ENCODE data around the gene UNCX.

Gene UNCX

GRCh38 chr7:1220000-1220726, 12.5 kb upstream of the UNCX start:
- Histone ChIP-seq H3K36me3 (ENCODE audit: control insufficient read depth, insufficient read depth, low read length) (no peaks in the 10 kb centered on the region), H3K9me3 (ENCODE audit: control insufficient read depth, insufficient read depth, low read length) (no peaks in the 10 kb centered on the region), H3K27me3 (ENCODE audit: control insufficient read depth, insufficient read depth, low read length) (peaks cover 50% of the 10 kb centered on the region), H3K4me3 (ENCODE audit: low read depth, low read length) (no peak overlapping the region), H3K4me1 (ENCODE audit: control insufficient read depth, insufficient read depth, low read length) (no peaks in the 10 kb centered on the region), H3K9ac (ENCODE audit: low read depth, low read length) (no peak overlapping the region)

DNA sequence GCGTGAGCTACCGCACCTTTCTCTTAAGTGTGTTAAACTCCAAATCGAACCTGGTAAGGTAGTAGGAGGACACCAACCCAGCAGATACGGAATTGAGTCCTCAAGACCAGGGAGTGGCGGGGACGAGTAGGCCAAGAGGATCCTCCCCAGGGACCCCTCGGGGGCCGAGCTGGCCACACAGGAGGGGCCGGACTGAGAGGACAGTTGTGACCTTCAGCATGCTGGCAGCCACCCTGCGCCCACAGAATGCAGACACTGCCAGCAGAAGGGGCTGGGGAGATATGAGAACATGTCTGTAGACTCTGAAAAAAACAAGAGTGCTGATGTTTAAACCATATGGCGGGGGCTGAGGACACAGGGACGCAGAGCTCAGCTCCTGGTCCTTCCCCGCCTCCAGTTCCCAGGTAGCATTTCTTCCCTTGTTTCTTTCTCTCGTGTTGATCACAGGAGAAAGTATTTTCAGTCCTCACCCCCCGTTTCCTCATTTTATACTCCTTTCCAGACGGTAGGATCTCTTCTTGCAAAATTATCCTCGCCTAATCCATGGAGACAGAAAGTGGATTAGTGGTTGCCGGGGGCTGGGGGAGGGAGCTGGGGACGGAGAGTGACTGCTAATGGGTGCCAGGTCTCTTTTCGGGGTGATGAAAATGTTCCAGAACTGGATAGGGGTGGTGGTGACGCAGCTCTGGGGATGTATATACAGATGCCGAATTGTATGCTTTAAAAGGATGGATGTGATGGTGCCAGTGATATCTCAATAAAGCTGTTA, 11.5 kb upstream of the UNCX start:
- peaks cover 60% of the 10 kb centered on the region for H3K27me3 ChIP-seq (ENCODE audit: control insufficient read depth, insufficient read depth, low read length)
- H3K9ac ChIP-seq (ENCODE audit: low read depth, low read length), result no peak overlapping the region
- no peaks in the 10 kb centered on the region for H3K9me3 ChIP-seq (ENCODE audit: control insufficient read depth, insufficient read depth, low read length)
- H3K4me3 ChIP-seq (ENCODE audit: low read depth, low read length), result no peak overlapping the region
- peaks cover 2% of the 10 kb centered on the region for H3K4me1 ChIP-seq (ENCODE audit: control insufficient read depth, insufficient read depth, low read length)
- H3K36me3 ChIP-seq (ENCODE audit: control insufficient read depth, insufficient read depth, low read length), result no peaks in the 10 kb centered on the region

GRCh38 chr7:1223196-1223981, 9.3 kb upstream of the UNCX start:
- no peaks in the 10 kb centered on the region for H3K36me3 ChIP-seq (ENCODE audit: control insufficient read depth, insufficient read depth, low read length)
- no peaks in the 10 kb centered on the region for H3K9me3 ChIP-seq (ENCODE audit: control insufficient read depth, insufficient read depth, low read length)
- peaks cover 82% of the 10 kb centered on the region for H3K27me3 ChIP-seq (ENCODE audit: control insufficient read depth, insufficient read depth, low read length)
- H3K4me1 ChIP-seq (ENCODE audit: control insufficient read depth, insufficient read depth, low read length), result peaks cover 6% of the 10 kb centered on the region
- H3K9ac ChIP-seq (ENCODE audit: low read depth, low read length), result no peak overlapping the region
- H3K4me3 ChIP-seq (ENCODE audit: low read depth, low read length), result peak overlapping the region; percentile 39

GRCh38 chr7:1224086-1224716, 8.5 kb upstream of the UNCX start:
- Histone ChIP-seq H3K4me1 (ENCODE audit: control insufficient read depth, insufficient read depth, low read length) (peaks cover 6% of the 10 kb centered on the region), H3K9ac (ENCODE audit: low read depth, low read length) (no peak overlapping the region), H3K36me3 (ENCODE audit: control insufficient read depth, insufficient read depth, low read length) (no peaks in the 10 kb centered on the region), H3K27me3 (ENCODE audit: control insufficient read depth, insufficient read depth, low read length) (peaks cover 90% of the 10 kb centered on the region), H3K4me3 (ENCODE audit: low read depth, low read length) (peak overlapping the region; percentile 46), H3K9me3 (ENCODE audit: control insufficient read depth, insufficient read depth, low read length) (no peaks in the 10 kb centered on the region)

DNA sequence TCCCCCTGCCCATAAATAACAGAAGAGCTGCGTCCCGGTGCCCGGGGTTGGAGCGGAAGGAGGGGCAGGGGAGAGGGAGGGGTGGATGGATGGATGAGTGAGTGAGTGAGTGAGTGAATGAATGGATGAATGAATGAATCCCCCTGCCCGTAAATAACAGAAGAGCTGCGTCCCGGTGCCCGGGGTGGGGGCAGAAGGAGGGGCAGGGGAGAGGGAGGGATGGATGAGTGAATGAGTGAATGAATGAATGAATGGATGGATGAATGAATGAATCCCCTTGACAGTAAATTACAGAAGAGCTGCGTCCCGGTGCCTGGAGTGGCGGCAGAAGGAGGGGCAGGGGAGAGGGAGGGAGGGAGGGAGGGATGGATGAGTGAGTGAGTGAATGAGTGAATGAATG, 7.6 kb upstream of the UNCX start:
- Histone ChIP-seq H3K9ac (ENCODE audit: low read depth, low read length) (no peak overlapping the region), H3K36me3 (ENCODE audit: control insufficient read depth, insufficient read depth, low read length) (no peaks in the 10 kb centered on the region), H3K27me3 (ENCODE audit: control insufficient read depth, insufficient read depth, low read length) (peaks cover 87% of the 10 kb centered on the region), H3K4me1 (ENCODE audit: control insufficient read depth, insufficient read depth, low read length) (peaks cover 6% of the 10 kb centered on the region), H3K4me3 (ENCODE audit: low read depth, low read length) (no peak overlapping the region), H3K9me3 (ENCODE audit: control insufficient read depth, insufficient read depth, low read length) (no peaks in the 10 kb centered on the region)

DNA sequence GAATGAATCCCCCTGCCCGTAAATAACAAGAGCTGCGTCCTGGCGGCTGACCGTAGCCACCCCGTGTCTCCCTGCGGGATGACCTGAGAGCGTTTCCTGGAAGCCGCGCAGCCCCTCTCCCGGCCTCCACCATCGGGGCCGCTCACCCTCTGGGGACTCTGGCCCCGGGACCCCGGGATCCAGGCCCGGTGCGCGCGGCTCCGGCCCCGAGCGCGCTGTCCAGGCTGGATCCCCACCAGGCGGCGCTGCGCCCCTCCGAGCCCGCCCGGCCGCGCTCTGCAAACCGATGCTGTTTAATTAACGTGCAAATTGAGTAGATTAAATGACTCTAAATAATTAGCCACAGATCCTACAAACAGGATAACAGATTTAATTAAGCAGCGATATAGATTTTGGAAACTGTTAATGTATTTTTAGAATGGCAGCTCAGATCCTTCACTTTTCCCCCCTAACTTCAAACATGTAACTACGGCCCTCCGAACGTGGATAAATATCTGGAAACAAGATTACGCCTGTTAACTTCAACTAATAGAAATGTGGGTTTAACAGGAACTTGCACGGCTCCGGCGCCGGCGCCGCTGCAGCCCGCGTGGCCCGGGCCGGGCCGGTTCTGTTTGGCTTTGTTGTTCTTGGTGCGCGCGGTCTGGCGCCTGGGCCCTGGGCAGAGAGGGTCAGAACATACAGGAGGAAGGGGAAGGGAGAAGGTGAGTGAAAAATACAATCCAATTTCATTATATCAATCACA, 7.1 kb upstream of the UNCX start:
- no peaks in the 10 kb centered on the region for H3K9me3 ChIP-seq (ENCODE audit: control insufficient read depth, insufficient read depth, low read length)
- H3K4me3 ChIP-seq (ENCODE audit: low read depth, low read length), result no peak overlapping the region
- H3K27me3 ChIP-seq (ENCODE audit: control insufficient read depth, insufficient read depth, low read length), result peaks cover 87% of the 10 kb centered on the region
- no peak overlapping the region for H3K9ac ChIP-seq (ENCODE audit: low read depth, low read length)
- peaks cover 6% of the 10 kb centered on the region for H3K4me1 ChIP-seq (ENCODE audit: control insufficient read depth, insufficient read depth, low read length)
- no peaks in the 10 kb centered on the region for H3K36me3 ChIP-seq (ENCODE audit: control insufficient read depth, insufficient read depth, low read length)

- Histone ChIP-seq H3K36me3 (ENCODE audit: control insufficient read depth, insufficient read depth, low read length) (no peaks in the 10 kb centered on the region), H3K9me3 (ENCODE audit: control insufficient read depth, insufficient read depth, low read length) (no peaks in the 10 kb centered on the region), H3K4me1 (ENCODE audit: control insufficient read depth, insufficient read depth, low read length) (peaks cover 6% of the 10 kb centered on the region), H3K4me3 (ENCODE audit: low read depth, low read length) (peak overlapping the region; percentile 8), H3K9ac (ENCODE audit: low read depth, low read length) (no peak overlapping the region), H3K27me3 (ENCODE audit: control insufficient read depth, insufficient read depth, low read length) (peaks cover 88% of the 10 kb centered on the region)
These were observed 6.3 kb upstream of the UNCX start for GRCh38 chr7:1226186-1226901.

- Histone ChIP-seq H3K4me1 (ENCODE audit: control insufficient read depth, insufficient read depth, low read length) (peaks cover 6% of the 10 kb centered on the region), H3K9ac (ENCODE audit: low read depth, low read length) (no peak overlapping the region), H3K27me3 (ENCODE audit: control insufficient read depth, insufficient read depth, low read length) (peaks cover 88% of the 10 kb centered on the region), H3K9me3 (ENCODE audit: control insufficient read depth, insufficient read depth, low read length) (no peaks in the 10 kb centered on the region), H3K4me3 (ENCODE audit: low read depth, low read length) (peak overlapping the region; percentile 8), H3K36me3 (ENCODE audit: control insufficient read depth, insufficient read depth, low read length) (no peaks in the 10 kb centered on the region)
These were observed 5.4 kb upstream of the UNCX start for GRCh38 chr7:1227071-1227804.

GRCh38 chr7:1227814-1228544, 4.7 kb upstream of the UNCX start:
- peaks cover 6% of the 10 kb centered on the region for H3K4me1 ChIP-seq (ENCODE audit: control insufficient read depth, insufficient read depth, low read length)
- H3K36me3 ChIP-seq (ENCODE audit: control insufficient read depth, insufficient read depth, low read length), result no peaks in the 10 kb centered on the region
- no peak overlapping the region for H3K4me3 ChIP-seq (ENCODE audit: low read depth, low read length)
- H3K27me3 ChIP-seq (ENCODE audit: control insufficient read depth, insufficient read depth, low read length), result peaks cover 82% of the 10 kb centered on the region
- no peak overlapping the region for H3K9ac ChIP-seq (ENCODE audit: low read depth, low read length)
- no peaks in the 10 kb centered on the region for H3K9me3 ChIP-seq (ENCODE audit: control insufficient read depth, insufficient read depth, low read length)
